ENCODE data around the gene LGMN. TPM values are rescaled to one million over a fixed set of nuclear protein-coding genes. Genes with fewer than 3 reads are reported as not detected.

The LGMN gene
- total RNA-seq, 1 donor from 2014 or later: 100 TPM

GRCh38 chr14:92676403-92677086 is 71.9 kb downstream of the LGMN start:
- Histone ChIP-seq H3K36me3 (peaks cover 29% of the 10 kb centered on the region), H3K9me3 (replicated peaks) (no peaks in the 10 kb centered on the region), H3K4me3 (no peak overlapping the region), H3K27me3 (ENCODE audit: low read depth) (no peaks in the 10 kb centered on the region), H3K4me1 (peaks cover 18% of the 10 kb centered on the region), H3K27ac (replicated peaks) (no peak overlapping the region)
- no peak for TF ChIP-seq CTCF (IDR thresholded peaks at IDR 0.05; ENCODE audit: borderline replicate concordance)
- intact Hi-C loops (cut with micrococcal nuclease): no loop called here
- no peak for DNase-seq

- Histone ChIP-seq H3K9me3 (replicated peaks) (no peaks in the 10 kb centered on the region), H3K4me1 (peaks cover 14% of the 10 kb centered on the region), H3K27ac (replicated peaks) (peak overlapping the region; percentile 5), H3K36me3 (peaks cover 29% of the 10 kb centered on the region), H3K27me3 (ENCODE audit: low read depth) (no peaks in the 10 kb centered on the region), H3K4me3 (no peak overlapping the region)
- intact Hi-C loops (cut with micrococcal nuclease): no loop called here
- no peak for TF ChIP-seq CTCF (IDR thresholded peaks at IDR 0.05; ENCODE audit: borderline replicate concordance)
- DNase-seq: no peak
Measured at GRCh38 chr14:92675976-92676375, 72.5 kb downstream of the LGMN start.

GRCh38 chr14:92675421-92675820 is 73.0 kb downstream of the LGMN start:
- H3K36me3 ChIP-seq: peaks cover 27% of the 10 kb centered on the region
- no peaks in the 10 kb centered on the region for H3K27me3 ChIP-seq (ENCODE audit: low read depth)
- H3K4me1 ChIP-seq: peaks cover 8% of the 10 kb centered on the region
- TF ChIP-seq CTCF (IDR thresholded peaks at IDR 0.05; ENCODE audit: borderline replicate concordance): no peak
- H3K4me3 ChIP-seq: no peak overlapping the region
- no peaks in the 10 kb centered on the region for H3K9me3 ChIP-seq (replicated peaks)
- H3K27ac ChIP-seq (replicated peaks): peak overlapping the region; percentile 5
- no peak for DNase-seq
- intact Hi-C loops (cut with micrococcal nuclease): no loop called here

- H3K27me3 ChIP-seq (ENCODE audit: low read depth): no peaks in the 10 kb centered on the region
- H3K4me1 ChIP-seq: peaks cover 8% of the 10 kb centered on the region
- no peaks in the 10 kb centered on the region for H3K9me3 ChIP-seq (replicated peaks)
- no peak for DNase-seq
- H3K27ac ChIP-seq (replicated peaks): no peak overlapping the region
- H3K4me3 ChIP-seq: no peak overlapping the region
- no peak for TF ChIP-seq CTCF (IDR thresholded peaks at IDR 0.05; ENCODE audit: borderline replicate concordance)
- intact Hi-C loops (cut with micrococcal nuclease): no loop called here
- peaks cover 14% of the 10 kb centered on the region for H3K36me3 ChIP-seq
Measured at GRCh38 chr14:92673601-92674150, 74.8 kb downstream of the LGMN start.

GRCh38 chr14:92670643-92671366 is 77.6 kb downstream of the LGMN start:
- no peak overlapping the region for H3K27ac ChIP-seq (replicated peaks)
- intact Hi-C loops (cut with micrococcal nuclease): no loop called here
- no peak for DNase-seq

More at GRCh38 chr14:92670643-92671366, 77.6 kb downstream of the LGMN start:
- Histone ChIP-seq H3K9me3 (replicated peaks) (no peaks in the 10 kb centered on the region), H3K4me3 (no peak overlapping the region), H3K36me3 (peaks cover 7% of the 10 kb centered on the region), H3K27me3 (ENCODE audit: low read depth) (no peaks in the 10 kb centered on the region), H3K4me1 (no peaks in the 10 kb centered on the region)
- no peak for TF ChIP-seq CTCF (IDR thresholded peaks at IDR 0.05; ENCODE audit: borderline replicate concordance)

All from left ventricle myocardium inferior (tissue), 1 donor.